ENCODE results near the gene GIPC2. TPM values are rescaled to one million over a fixed set of nuclear protein-coding genes. Genes with fewer than 3 reads are reported as not detected.
"Not testable (repeated sequence)": the region's sequence is repeated elsewhere in the genome, so short reads cannot be mapped to it uniquely, and the experiment has no call there.

GIPC2 gene
- total and polyA plus RNA-seq, 2 donors (not counting 1 experiment from before 2014, with no cell fraction given), result not detected

GRCh38 chr1:78102916-78103315 is 57.1 kb downstream of the GIPC2 start:
- Histone ChIP-seq H2AFZ (ENCODE audit: insufficient read depth, low read depth, low read length, poor library complexity, severe bottlenecking) (no peak overlapping the region), H3K4me2 (replicated peaks; ENCODE audit: low read depth, low read length, poor library complexity, severe bottlenecking) (no peak overlapping the region), H3K27ac (ENCODE audit: low read length in 2 of 2) (no peak overlapping the region), H3K4me1 (ENCODE audit: control insufficient read depth in 2 of 2, insufficient read depth in 2 of 2, low read length in 2 of 2) (no peaks in the 10 kb centered on the region), H3K36me3 (replicated peaks in 1 of 2; ENCODE audit: control extremely low read depth in 1 of 2, control insufficient read depth in 1 of 2, extremely low read depth in 1 of 2, insufficient read depth in 2 of 2, low read length in 1 of 2) (no peaks in the 10 kb centered on the region), H3K4me3 (ENCODE audit: control extremely low read depth in 1 of 5, extremely low read depth in 1 of 5, insufficient read depth in 1 of 5, low read depth in 2 of 5, low read length in 4 of 5) (no peak overlapping the region), H4K20me1 (ENCODE audit: control insufficient read depth, insufficient read depth, low read length, poor library complexity, severe bottlenecking) (no peaks in the 10 kb centered on the region), H3K9ac (ENCODE audit: low read length) (no peak overlapping the region), H3K27me3 (replicated peaks in 1 of 4; ENCODE audit: control extremely low read depth in 1 of 4, control insufficient read depth in 3 of 4, insufficient read depth in 4 of 4, low read length in 3 of 4) (peaks cover 0 to 3% (median 0%) of the 10 kb centered on the region in 4 experiments), H3K79me2 (ENCODE audit: control insufficient read depth, insufficient read depth, low read length) (no peaks in the 10 kb centered on the region), H3K9me3 (ENCODE audit: control extremely low read depth in 1 of 3, control insufficient read depth in 2 of 3, insufficient read depth in 1 of 3, low read length in 2 of 3) (no peaks in the 10 kb centered on the region)
- DNase-seq, result no peak
- no peaks in the 10 kb centered on the region for H3K4me1 Mint-ChIP-seq
- intact Hi-C loops (cut with micrococcal nuclease), result no loop called here
- H3K9me3 Mint-ChIP-seq (ENCODE audit: insufficient read depth), result no peaks in the 10 kb centered on the region
- ChIA-PET POLR2A (no interaction called here), CTCF (interaction anchor here (0.9 to 2.4 kb wide), 2 partner anchors 12 to 35 kb away, joined by 4 to 9 read pairs; no protein-coding TSS in a partner anchor)
- no peak for ATAC-seq (ENCODE audit: low read depth)
- H3K27me3 Mint-ChIP-seq, result peaks cover 15% of the 10 kb centered on the region
- H3K4me3 Mint-ChIP-seq, result no peak overlapping the region
- TF ChIP-seq CTCF (IDR thresholded peaks at IDR 0.05) (no peak), EZH2 (IDR thresholded peaks at IDR 0.05; ENCODE audit: borderline replicate concordance, insufficient read depth, low read depth, low read length, poor library complexity, severe bottlenecking) (no peak)
- WGBS (ENCODE audit: insufficient coverage), result 100% methylated on average over 1 of the region's 2 CpGs
- no peak overlapping the region for H3K27ac Mint-ChIP-seq

- Histone ChIP-seq H3K4me2 (replicated peaks; ENCODE audit: low read depth, low read length, poor library complexity, severe bottlenecking) (no peak overlapping the region), H3K36me3 (replicated peaks in 1 of 2; ENCODE audit: control extremely low read depth in 1 of 2, control insufficient read depth in 1 of 2, extremely low read depth in 1 of 2, insufficient read depth in 2 of 2, low read length in 1 of 2) (no peaks in the 10 kb centered on the region), H3K9me3 (ENCODE audit: control extremely low read depth in 1 of 3, control insufficient read depth in 2 of 3, insufficient read depth in 1 of 3, low read length in 2 of 3) (no peaks in the 10 kb centered on the region), H3K27ac (ENCODE audit: low read length in 2 of 2) (no peak overlapping the region), H3K9ac (ENCODE audit: low read length) (no peak overlapping the region), H3K79me2 (ENCODE audit: control insufficient read depth, insufficient read depth, low read length) (no peaks in the 10 kb centered on the region), H3K27me3 (replicated peaks in 1 of 4; ENCODE audit: control extremely low read depth in 1 of 4, control insufficient read depth in 3 of 4, insufficient read depth in 4 of 4, low read length in 3 of 4) (peaks cover 0 to 3% (median 0%) of the 10 kb centered on the region in 4 experiments), H3K4me3 (ENCODE audit: control extremely low read depth in 1 of 5, extremely low read depth in 1 of 5, insufficient read depth in 1 of 5, low read depth in 2 of 5, low read length in 4 of 5) (no peak overlapping the region), H2AFZ (ENCODE audit: insufficient read depth, low read depth, low read length, poor library complexity, severe bottlenecking) (no peak overlapping the region), H3K4me1 (ENCODE audit: control insufficient read depth in 2 of 2, insufficient read depth in 2 of 2, low read length in 2 of 2) (no peaks in the 10 kb centered on the region), H4K20me1 (ENCODE audit: control insufficient read depth, insufficient read depth, low read length, poor library complexity, severe bottlenecking) (no peaks in the 10 kb centered on the region)
- POLR2A ChIA-PET, result no interaction called here
- intact Hi-C loops (cut with micrococcal nuclease), result no loop called here
- TF ChIP-seq EZH2 (IDR thresholded peaks at IDR 0.05; ENCODE audit: borderline replicate concordance, insufficient read depth, low read depth, low read length, poor library complexity, severe bottlenecking) (no peak), CTCF (IDR thresholded peaks at IDR 0.05) (no peak)
- H3K4me3 Mint-ChIP-seq, result no peak overlapping the region
- no peak for ATAC-seq (ENCODE audit: low read depth)
- H3K9me3 Mint-ChIP-seq (ENCODE audit: insufficient read depth), result no peaks in the 10 kb centered on the region
- CTCF ChIA-PET, result interaction anchor here (1.6 to 2.4 kb wide), 2 partner anchors 10 kb away, joined by 7 to 9 read pairs; no protein-coding TSS in a partner anchor
- DNase-seq, result no peak
- no peaks in the 10 kb centered on the region for H3K4me1 Mint-ChIP-seq
- H3K27ac Mint-ChIP-seq, result no peak overlapping the region
- H3K27me3 Mint-ChIP-seq, result peaks cover 15% of the 10 kb centered on the region
These were observed 58.6 kb downstream of the GIPC2 start for GRCh38 chr1:78104322-78104721.

GRCh38 chr1:78109659-78110058 is 63.9 kb downstream of the GIPC2 start:
- H3K27me3 Mint-ChIP-seq; H3K4me1 Mint-ChIP-seq; H4K20me1 ChIP-seq (ENCODE audit: control insufficient read depth, insufficient read depth, low read length, poor library complexity, severe bottlenecking); H3K9ac ChIP-seq (ENCODE audit: low read length); H3K4me1 ChIP-seq (ENCODE audit: control insufficient read depth in 2 of 2, insufficient read depth in 2 of 2, low read length in 2 of 2); ATAC-seq (ENCODE audit: low read depth); H2AFZ ChIP-seq (ENCODE audit: insufficient read depth, low read depth, low read length, poor library complexity, severe bottlenecking); H3K4me2 ChIP-seq (replicated peaks; ENCODE audit: low read depth, low read length, poor library complexity, severe bottlenecking); POLR2A ChIA-PET; H3K27ac Mint-ChIP-seq; H3K9me3 ChIP-seq (ENCODE audit: control extremely low read depth in 1 of 3, control insufficient read depth in 2 of 3, insufficient read depth in 1 of 3, low read length in 2 of 3); H3K4me3 Mint-ChIP-seq; H3K36me3 ChIP-seq (replicated peaks in 1 of 2; ENCODE audit: control extremely low read depth in 1 of 2, control insufficient read depth in 1 of 2, extremely low read depth in 1 of 2, insufficient read depth in 2 of 2, low read length in 1 of 2); H3K9me3 Mint-ChIP-seq (ENCODE audit: insufficient read depth); H3K4me3 ChIP-seq (ENCODE audit: control extremely low read depth in 1 of 5, extremely low read depth in 1 of 5, insufficient read depth in 1 of 5, low read depth in 2 of 5, low read length in 4 of 5); H3K27ac ChIP-seq (ENCODE audit: low read length in 2 of 2); H3K27me3 ChIP-seq (replicated peaks in 1 of 4; ENCODE audit: control extremely low read depth in 1 of 4, control insufficient read depth in 3 of 4, insufficient read depth in 4 of 4, low read length in 3 of 4); DNase-seq; H3K79me2 ChIP-seq (ENCODE audit: control insufficient read depth, insufficient read depth, low read length): not testable (repeated sequence)
- CTCF ChIA-PET, result interaction anchor here (0.6 kb wide), 1 partner anchor 963 kb away, joined by 3 read pairs; no protein-coding TSS in a partner anchor
- intact Hi-C loops (cut with micrococcal nuclease), result loop anchor here (5.0 to 10.0 kb wide), 2 partner anchors 1777 to 1955 kb away; no protein-coding TSS in a partner anchor
- no CpG with 5 or more reads among the region's 4 CpGs for WGBS (ENCODE audit: insufficient coverage)

Measured in B cell (primary cell).